ENCODE measurements around the gene SEMA3E.

Gene SEMA3E

DNA sequence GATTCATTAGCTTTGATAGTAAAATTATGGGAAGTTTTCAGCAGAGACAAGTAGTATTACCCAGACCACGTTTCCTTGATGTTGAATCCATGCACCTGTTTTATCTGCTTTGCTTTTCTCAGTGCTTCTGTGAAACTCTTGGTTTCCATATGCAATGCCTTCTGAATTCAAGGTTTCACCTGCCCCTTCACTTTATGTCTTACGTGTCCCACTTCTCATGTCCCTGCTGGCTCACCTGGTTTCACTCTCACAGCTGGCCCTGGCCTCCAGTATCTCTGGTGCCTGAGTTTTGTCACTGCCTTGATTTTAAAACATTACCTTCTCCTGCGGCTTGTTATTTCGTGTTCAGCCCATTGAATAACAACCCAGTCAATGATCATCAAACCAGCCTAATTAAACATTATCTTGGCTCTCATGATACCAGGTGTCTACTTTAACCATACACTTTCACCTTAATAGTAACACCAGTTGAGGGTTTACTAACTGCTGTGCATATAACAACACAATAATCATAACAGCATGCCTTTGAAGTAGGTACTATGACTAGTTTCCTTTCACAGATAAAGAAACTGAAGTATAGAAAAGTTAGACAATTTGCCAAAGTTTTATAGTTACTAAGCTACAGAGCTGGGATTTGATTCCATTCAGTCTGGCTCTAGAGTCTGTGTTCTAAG, 310.5 kb downstream of the SEMA3E start:
- no peaks in the 10 kb centered on the region for H3K36me3 ChIP-seq (ENCODE audit: control insufficient read depth, insufficient read depth, low read length)
- H3K27ac ChIP-seq (ENCODE audit: low read depth, low read length): no peak overlapping the region
- no peaks in the 10 kb centered on the region for H3K4me1 ChIP-seq (ENCODE audit: control insufficient read depth, insufficient read depth, low read length)
- H3K9ac ChIP-seq (ENCODE audit: low read length): no peak overlapping the region
- H3K27me3 ChIP-seq (ENCODE audit: control insufficient read depth, insufficient read depth, low read length): no peaks in the 10 kb centered on the region
- no peak overlapping the region for H3K4me3 ChIP-seq (ENCODE audit: low read length)

DNA sequence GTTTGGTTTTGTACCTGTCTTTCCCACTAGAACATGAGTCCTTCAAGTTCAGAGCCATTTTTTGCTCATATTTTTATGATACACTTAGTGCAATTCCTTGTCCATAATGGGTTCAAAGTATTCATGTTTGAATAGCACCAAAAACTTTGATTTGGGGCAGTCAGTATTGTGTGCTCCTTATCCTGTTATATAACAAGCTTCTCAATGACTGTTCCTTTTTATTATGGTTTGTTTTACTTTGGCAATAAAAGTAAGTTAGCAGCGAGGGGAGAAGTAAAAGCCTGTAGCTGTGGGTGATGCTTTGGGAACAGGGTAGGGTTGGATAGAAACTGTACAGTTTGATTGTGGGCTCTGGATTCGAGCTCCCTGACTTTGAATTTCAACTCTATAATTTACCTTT, 311.9 kb downstream of the SEMA3E start:
- Histone ChIP-seq H3K4me3 (ENCODE audit: low read length) (no peak overlapping the region), H3K27ac (ENCODE audit: low read depth, low read length) (no peak overlapping the region), H3K36me3 (ENCODE audit: control insufficient read depth, insufficient read depth, low read length) (no peaks in the 10 kb centered on the region), H3K27me3 (ENCODE audit: control insufficient read depth, insufficient read depth, low read length) (no peaks in the 10 kb centered on the region), H3K9ac (ENCODE audit: low read length) (no peak overlapping the region), H3K4me1 (ENCODE audit: control insufficient read depth, insufficient read depth, low read length) (no peaks in the 10 kb centered on the region)

DNA sequence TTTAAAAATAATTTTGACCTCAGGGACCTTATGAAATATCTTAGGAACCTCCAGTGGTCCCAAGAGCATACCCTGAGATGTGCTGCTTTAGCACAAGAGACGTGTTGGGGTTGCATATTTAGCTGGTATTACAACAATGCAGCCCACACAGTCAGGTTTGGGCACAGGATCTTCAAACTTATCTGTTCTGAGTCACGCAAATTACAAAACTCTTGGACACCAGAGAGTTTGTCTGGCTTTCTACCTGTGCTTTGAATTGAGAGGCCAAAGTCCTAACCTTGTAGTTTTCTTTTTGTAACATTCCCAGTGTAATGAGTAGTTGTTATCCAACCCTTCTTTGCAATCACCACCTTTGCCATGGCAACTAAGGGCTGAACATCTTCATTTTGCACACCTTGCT, 322.7 kb downstream of the SEMA3E start:
- no peak overlapping the region for H3K9ac ChIP-seq (ENCODE audit: low read length)
- no peak overlapping the region for H3K4me3 ChIP-seq (ENCODE audit: low read length)
- no peaks in the 10 kb centered on the region for H3K4me1 ChIP-seq (ENCODE audit: control insufficient read depth, insufficient read depth, low read length)
- no peaks in the 10 kb centered on the region for H3K36me3 ChIP-seq (ENCODE audit: control insufficient read depth, insufficient read depth, low read length)
- no peak overlapping the region for H3K27ac ChIP-seq (ENCODE audit: low read depth, low read length)
- H3K27me3 ChIP-seq (ENCODE audit: control insufficient read depth, insufficient read depth, low read length): no peaks in the 10 kb centered on the region

DNA sequence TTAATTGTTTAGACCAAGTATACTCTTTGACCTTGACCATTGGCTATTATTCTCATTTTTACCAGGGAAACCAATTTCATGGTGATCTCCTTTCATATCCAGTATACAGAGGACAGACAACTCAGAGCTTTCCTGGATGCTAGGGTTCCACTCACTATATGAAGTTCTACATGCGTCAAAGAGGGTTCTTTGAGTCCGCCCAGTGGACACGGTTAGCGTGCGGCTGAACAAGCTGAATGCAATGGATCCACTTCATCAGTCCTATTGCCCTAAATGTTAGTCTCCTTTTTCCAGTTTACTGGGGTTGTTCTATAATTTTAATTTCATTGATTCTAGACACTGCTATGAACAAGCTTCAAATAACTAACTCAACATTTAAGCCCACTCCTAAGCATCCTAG, 323.9 kb downstream of the SEMA3E start:
- Histone ChIP-seq H3K4me1 (ENCODE audit: control insufficient read depth, insufficient read depth, low read length) (no peaks in the 10 kb centered on the region), H3K9ac (ENCODE audit: low read length) (no peak overlapping the region), H3K27me3 (ENCODE audit: control insufficient read depth, insufficient read depth, low read length) (no peaks in the 10 kb centered on the region), H3K4me3 (ENCODE audit: low read length) (no peak overlapping the region), H3K36me3 (ENCODE audit: control insufficient read depth, insufficient read depth, low read length) (no peaks in the 10 kb centered on the region), H3K27ac (ENCODE audit: low read depth, low read length) (no peak overlapping the region)

DNA sequence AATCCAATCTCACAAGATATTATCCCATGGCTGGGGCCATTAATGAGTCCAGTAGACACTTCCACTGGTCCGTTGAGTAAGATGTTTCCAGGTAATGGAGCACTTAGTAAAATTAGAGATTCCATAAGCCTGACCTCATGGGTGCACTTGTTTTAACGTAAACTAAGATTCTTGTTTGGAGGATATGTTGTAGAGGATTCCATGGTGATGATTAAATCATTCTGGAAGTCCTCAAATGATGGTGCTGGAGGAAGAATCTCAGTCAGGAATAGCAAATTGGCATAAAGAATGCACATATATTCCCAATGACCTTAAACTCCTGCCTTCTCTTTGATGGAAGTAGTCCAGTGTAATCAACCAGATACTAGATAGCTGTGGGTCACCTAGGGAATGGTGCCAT, 324.3 kb downstream of the SEMA3E start:
- H3K4me3 ChIP-seq (ENCODE audit: low read length): no peak overlapping the region
- H3K4me1 ChIP-seq (ENCODE audit: control insufficient read depth, insufficient read depth, low read length): no peaks in the 10 kb centered on the region
- H3K27ac ChIP-seq (ENCODE audit: low read depth, low read length): no peak overlapping the region
- H3K9ac ChIP-seq (ENCODE audit: low read length): no peak overlapping the region
- no peaks in the 10 kb centered on the region for H3K27me3 ChIP-seq (ENCODE audit: control insufficient read depth, insufficient read depth, low read length)
- no peaks in the 10 kb centered on the region for H3K36me3 ChIP-seq (ENCODE audit: control insufficient read depth, insufficient read depth, low read length)

DNA sequence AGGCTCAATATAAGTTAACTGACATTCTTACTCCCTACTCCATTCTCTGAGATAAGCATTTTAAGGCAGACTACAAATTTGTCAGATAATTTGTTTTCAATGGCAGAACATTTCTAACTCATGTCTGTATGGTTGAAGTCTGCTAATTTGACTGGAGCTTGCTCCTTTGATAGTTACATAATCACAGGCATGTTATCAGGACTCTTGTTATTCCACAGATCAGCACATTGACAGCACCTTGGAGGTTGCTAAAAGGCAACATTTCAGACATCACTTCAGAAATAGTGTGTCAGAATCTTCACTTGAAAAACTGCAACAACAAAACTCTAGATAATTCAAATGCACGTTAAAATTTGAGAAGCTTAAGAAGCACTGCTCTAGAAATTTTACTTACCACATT, 327.9 kb downstream of the SEMA3E start:
- no peaks in the 10 kb centered on the region for H3K27me3 ChIP-seq (ENCODE audit: control insufficient read depth, insufficient read depth, low read length)

DNA sequence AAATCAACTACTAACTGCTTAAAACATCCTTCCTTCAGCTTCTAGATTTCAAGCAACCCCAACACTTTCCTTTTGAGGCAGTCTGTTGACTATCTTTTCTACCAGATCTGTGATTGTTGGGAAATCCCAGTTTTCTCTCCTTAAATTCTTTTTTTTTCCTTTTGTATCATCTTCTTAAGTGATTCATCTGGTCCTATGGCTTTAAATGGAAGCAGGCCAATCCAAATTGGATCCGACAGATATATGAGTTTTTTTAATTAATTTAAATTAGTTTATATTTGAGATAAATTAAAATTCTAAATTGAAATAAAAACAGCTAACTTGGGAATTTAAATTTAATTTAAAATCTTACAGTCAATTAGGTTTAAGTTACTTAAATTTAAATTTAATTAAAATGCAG, 335.0 kb downstream of the SEMA3E start:
- H3K27me3 ChIP-seq (ENCODE audit: control insufficient read depth, insufficient read depth, low read length): no peaks in the 10 kb centered on the region

More for the DNA sequence above, 327.9 kb downstream of the SEMA3E start:
- Histone ChIP-seq H3K9ac (ENCODE audit: low read length) (no peak overlapping the region), H3K4me3 (ENCODE audit: low read length) (no peak overlapping the region), H3K27ac (ENCODE audit: low read depth, low read length) (no peak overlapping the region), H3K36me3 (ENCODE audit: control insufficient read depth, insufficient read depth, low read length) (no peaks in the 10 kb centered on the region), H3K4me1 (ENCODE audit: control insufficient read depth, insufficient read depth, low read length) (no peaks in the 10 kb centered on the region)

More for the DNA sequence above, 335.0 kb downstream of the SEMA3E start:
- Histone ChIP-seq H3K36me3 (ENCODE audit: control insufficient read depth, insufficient read depth, low read length) (no peaks in the 10 kb centered on the region), H3K9ac (ENCODE audit: low read length) (no peak overlapping the region), H3K4me3 (ENCODE audit: low read length) (no peak overlapping the region), H3K4me1 (ENCODE audit: control insufficient read depth, insufficient read depth, low read length) (no peaks in the 10 kb centered on the region), H3K27ac (ENCODE audit: low read depth, low read length) (no peak overlapping the region)

Measured in rectal smooth muscle tissue (tissue), 1 donor.